GM06990 (cell line): Measurements from ENCODE around the gene CPEB2.
A peak's percentile ranks its signal among the peaks of the same experiment; 100 is the strongest.

ENCODE experiments used
- DNase-seq: peaks from one replicate; pipeline ENCODE4 v3.0.0-alpha.2; 2011; ENCODE audit not compliant: insufficient read length; ENCODE audit errors: extremely low read depth
- H3K27me3 ChIP-seq: replicated peaks from 2 replicates; pipeline ENCODE4 v1.6.0; 2011; ENCODE audit warnings: low read length; ENCODE audit not compliant: control insufficient read depth, insufficient read depth
- H3K36me3 ChIP-seq: 2 replicates; pipeline ENCODE4 v1.5.1; 2011; ENCODE audit warnings: low read length; ENCODE audit not compliant: control insufficient read depth, insufficient read depth
- H3K4me3 ChIP-seq: replicated peaks from 2 replicates; pipeline ENCODE4 v1.5.1; 2011; ENCODE audit warnings: low read depth, mild to moderate bottlenecking, control low read depth, low read length
- CTCF ChIP-seq: IDR thresholded peaks from 2 replicates; pipeline ENCODE4 v1.5.1; 2011; ENCODE audit warnings: low read length, control low read depth, mild to moderate bottlenecking, inconsistent platforms; ENCODE audit not compliant: insufficient read depth, poor library complexity, severe bottlenecking

CPEB2 gene

DNA sequence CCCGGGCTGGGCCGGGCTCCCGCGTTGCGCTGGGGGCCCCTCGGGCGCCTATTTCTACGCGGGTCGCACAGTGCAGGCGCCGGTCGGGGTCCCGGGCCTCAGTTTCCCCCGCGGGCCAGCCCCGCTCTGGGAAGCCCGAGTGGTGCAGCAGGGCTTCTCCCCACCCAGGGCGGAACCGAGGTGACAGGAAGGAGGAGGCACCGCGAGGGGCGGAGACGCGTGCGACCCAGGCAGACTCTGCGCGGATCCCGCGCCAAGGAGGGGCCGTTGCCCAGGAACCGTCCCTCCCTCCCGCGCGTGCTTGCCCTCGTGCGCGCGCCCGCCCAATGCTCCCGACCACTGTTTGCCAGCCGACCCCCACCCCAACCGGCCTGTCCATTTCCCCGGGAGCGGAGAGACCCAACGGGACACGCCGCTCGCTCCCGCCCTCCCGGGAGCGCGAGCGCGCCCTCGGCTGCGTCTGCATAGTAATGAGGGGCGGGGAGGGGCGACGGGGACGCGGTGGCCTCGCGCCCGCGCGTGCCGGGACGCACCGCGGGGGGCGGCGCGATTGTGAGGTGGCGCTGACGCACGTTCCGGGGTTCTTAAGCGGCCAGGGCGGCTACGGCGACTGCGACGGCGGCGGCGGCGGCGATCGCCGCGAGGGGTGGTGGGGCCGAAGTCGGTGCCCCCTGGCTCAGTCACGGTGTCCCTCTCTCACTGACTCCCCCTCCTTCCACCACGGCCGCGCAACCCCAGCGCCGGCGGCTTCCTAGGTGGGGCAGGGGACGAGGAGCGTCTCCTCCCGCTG, at the start of gene CPEB2:
CPEB2 (plus strand) TSS at position 613 of the 790 bp plus-strand sequence. CDS start 193 bp downstream, outside the sequence.
- Histone ChIP-seq H3K27me3 (no peaks in the 10 kb centered on the region), H3K4me3 (peak within 1 kb of the TSS; percentile 86), H3K36me3 (no peaks in the 10 kb centered on the region)
- TF ChIP-seq CTCF: no peak
- peak; percentile 99 for DNase-seq

- no peak overlapping the region for H3K4me3 ChIP-seq
- no peak for TF ChIP-seq CTCF
- H3K27me3 ChIP-seq: no peaks in the 10 kb centered on the region
- no peak for DNase-seq
- no peaks in the 10 kb centered on the region for H3K36me3 ChIP-seq
These were observed 43.8 kb upstream of the CPEB2 start for GRCh38 chr4:14958436-14958835.

DNA sequence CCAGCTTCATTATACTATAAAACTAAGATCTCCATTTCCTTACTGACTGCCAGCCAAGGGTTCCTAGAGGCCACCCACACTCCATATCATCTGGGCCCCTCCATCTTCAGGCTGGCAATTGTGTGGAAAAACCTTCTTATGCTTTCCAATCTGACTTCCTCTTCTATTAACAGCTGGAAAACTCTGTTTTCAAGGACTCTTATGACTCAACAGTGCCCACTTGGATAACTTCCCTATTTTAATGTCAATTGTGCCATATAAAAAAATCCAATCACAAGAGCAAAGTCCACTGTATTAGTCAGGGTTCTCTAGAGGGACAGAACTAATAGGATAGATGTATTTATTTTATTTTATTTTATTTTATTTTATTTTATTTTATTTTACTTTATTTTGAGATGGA, 41.0 kb upstream of the CPEB2 start:
- no peak for TF ChIP-seq CTCF
- DNase-seq: no peak

DNA sequence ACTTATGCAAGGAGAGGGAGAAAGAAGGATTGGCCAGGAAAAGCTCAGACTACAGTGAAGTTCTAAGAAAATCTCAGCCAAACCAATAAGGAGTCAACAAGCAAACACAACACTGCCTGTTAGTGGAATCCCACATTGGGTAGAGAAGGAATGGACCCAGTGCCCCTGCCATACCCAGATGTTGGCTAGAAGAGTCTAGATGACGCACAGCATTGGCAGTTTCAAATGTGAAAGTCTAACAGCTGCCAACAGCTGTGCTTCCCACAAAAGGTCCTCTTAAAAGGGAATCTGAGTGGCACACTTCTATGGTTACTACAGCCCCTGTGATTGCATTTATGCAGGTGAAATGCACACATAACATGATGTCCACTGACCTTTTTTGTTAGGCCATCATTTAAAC, 37.2 kb upstream of the CPEB2 start:
- DNase-seq: no peak
- TF ChIP-seq CTCF: no peak
- H3K27me3 ChIP-seq: no peaks in the 10 kb centered on the region
- no peaks in the 10 kb centered on the region for H3K36me3 ChIP-seq
- no peak overlapping the region for H3K4me3 ChIP-seq

More for the DNA sequence above, 41.0 kb upstream of the CPEB2 start:
- Histone ChIP-seq H3K27me3 (no peaks in the 10 kb centered on the region), H3K4me3 (no peak overlapping the region), H3K36me3 (no peaks in the 10 kb centered on the region)

- Histone ChIP-seq H3K36me3 (no peaks in the 10 kb centered on the region), H3K27me3 (no peaks in the 10 kb centered on the region), H3K4me3 (no peak overlapping the region)
- no peak for TF ChIP-seq CTCF
- DNase-seq: no peak
These were observed 34.3 kb upstream of the CPEB2 start for GRCh38 chr4:14967982-14968381.

DNA sequence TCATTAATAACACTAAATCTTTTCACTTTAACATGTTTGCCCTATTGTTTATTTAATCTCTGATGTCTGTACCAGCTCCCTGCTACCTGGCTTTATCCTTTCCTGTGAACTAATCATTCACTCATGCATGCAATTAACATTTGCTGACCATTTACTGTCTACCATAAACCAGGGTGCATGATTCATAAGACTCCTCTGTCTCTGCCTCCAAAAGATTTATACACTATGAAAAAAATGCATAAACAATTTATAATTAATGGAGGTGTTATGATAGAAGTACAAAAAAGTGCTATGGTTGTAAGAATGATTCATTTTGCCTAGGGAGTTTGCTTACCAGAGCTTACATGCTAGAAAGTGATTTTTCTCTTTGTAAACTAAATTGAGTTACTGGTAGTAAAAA, 24.5 kb upstream of the CPEB2 start:
- DNase-seq: no peak
- Histone ChIP-seq H3K4me3 (no peak overlapping the region), H3K27me3 (no peaks in the 10 kb centered on the region), H3K36me3 (no peaks in the 10 kb centered on the region)
- TF ChIP-seq CTCF: no peak
